ENCODE results near the gene HOXA10.

HOXA10 gene

DNA sequence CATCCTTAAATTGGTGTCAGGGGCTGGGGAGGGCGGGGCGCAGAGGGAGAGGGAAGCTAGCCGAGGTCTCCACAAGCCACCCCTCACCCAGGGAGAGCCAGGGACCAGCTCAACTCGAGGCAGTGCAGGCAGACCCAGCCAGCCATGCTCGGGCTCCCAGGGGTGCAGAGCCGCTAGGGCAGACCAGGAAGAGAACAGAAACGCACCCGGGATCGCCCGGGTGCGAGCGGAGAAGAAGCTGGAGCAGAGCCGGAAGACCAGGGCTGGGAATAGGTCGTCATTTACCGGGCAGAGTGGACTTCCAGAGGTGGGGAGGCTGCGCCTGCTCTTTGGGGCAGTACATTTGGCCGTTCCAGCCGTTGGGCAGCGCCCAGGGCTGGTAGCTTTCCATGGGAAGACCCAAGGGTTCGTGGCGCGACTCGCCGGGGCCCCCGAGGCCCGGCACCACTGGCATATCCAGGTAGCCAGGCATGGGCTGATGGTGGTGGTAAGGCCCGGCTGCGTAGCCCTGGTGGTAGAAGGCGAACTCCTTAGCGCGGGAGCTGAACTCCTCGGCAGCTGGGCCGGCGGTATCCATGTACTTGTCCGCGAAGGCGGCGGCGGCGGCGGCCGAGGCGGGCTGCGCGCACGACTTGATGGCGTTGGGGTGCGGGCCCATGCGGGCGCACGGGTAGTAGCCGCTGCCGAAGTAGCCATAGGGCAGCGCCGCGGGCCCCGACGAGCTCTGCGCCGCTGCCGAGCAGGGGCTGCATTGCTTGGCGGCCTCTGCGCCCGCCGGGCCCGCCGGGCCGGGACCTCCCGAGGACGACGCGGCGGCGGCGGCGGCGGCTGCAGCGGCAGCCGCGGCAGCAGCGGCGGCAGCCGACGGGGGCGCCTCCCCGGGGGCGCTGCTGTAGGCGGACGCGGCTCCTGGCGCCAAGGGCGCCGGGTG lies 25.0 kb upstream of the HOXA10 start:
- TF ChIP-seq, protein P1, sequence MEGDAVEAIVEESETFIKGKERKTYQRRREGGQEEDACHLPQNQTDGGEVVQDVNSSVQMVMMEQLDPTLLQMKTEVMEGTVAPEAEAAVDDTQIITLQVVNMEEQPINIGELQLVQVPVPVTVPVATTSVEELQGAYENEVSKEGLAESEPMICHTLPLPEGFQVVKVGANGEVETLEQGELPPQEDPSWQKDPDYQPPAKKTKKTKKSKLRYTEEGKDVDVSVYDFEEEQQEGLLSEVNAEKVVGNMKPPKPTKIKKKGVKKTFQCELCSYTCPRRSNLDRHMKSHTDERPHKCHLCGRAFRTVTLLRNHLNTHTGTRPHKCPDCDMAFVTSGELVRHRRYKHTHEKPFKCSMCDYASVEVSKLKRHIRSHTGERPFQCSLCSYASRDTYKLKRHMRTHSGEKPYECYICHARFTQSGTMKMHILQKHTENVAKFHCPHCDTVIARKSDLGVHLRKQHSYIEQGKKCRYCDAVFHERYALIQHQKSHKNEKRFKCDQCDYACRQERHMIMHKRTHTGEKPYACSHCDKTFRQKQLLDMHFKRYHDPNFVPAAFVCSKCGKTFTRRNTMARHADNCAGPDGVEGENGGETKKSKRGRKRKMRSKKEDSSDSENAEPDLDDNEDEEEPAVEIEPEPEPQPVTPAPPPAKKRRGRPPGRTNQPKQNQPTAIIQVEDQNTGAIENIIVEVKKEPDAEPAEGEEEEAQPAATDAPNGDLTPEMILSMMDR (IDR thresholded peaks at IDR 0.05; ENCODE audit: insufficient read depth, low read depth, low read length, missing control alignments), result no peak
- no peak for DNase-seq (ENCODE audit: low read depth)
- H3K4me3 ChIP-seq (ENCODE audit: low read depth, low read length), result no peak overlapping the region

DNA sequence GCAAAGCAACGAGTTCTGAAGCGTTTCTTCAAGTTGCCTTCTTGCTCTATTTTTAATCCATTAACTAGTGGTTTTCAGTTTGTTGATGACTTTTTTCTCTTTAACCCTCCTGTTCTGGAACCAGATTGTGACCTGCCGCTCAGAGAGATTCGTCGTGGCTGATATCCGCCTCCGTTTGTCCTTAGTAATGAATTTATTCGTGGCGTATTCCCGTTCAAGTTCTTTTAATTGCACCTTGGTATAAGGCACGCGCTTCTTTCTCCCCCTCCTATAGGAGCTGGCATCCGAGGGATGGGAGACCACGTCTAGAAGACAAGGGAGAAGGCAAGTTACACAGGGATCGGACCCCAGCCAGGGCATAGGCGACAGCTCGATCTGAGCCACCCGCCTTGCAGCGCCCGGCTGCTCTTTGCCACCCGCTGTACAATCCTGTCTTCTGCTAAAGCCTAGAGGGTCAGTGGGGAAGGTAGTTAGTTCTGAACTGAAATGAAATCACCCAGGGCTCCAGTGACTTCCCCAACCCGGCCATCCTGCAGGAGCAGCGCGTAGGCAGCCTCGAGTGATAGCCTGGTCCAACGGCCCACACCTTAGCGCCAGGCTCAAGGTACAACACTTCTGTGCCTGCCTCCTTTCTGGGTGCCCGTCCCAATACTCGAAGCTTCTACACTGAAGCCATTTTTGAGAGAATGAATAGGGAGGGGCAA lies 24.2 kb upstream of the HOXA10 start:
- no peak for DNase-seq (ENCODE audit: low read depth)
- H3K4me3 ChIP-seq (ENCODE audit: low read depth, low read length), result no peak overlapping the region
- TF ChIP-seq, protein P1 (IDR thresholded peaks at IDR 0.05; ENCODE audit: insufficient read depth, low read depth, low read length, missing control alignments), result no peak

DNA sequence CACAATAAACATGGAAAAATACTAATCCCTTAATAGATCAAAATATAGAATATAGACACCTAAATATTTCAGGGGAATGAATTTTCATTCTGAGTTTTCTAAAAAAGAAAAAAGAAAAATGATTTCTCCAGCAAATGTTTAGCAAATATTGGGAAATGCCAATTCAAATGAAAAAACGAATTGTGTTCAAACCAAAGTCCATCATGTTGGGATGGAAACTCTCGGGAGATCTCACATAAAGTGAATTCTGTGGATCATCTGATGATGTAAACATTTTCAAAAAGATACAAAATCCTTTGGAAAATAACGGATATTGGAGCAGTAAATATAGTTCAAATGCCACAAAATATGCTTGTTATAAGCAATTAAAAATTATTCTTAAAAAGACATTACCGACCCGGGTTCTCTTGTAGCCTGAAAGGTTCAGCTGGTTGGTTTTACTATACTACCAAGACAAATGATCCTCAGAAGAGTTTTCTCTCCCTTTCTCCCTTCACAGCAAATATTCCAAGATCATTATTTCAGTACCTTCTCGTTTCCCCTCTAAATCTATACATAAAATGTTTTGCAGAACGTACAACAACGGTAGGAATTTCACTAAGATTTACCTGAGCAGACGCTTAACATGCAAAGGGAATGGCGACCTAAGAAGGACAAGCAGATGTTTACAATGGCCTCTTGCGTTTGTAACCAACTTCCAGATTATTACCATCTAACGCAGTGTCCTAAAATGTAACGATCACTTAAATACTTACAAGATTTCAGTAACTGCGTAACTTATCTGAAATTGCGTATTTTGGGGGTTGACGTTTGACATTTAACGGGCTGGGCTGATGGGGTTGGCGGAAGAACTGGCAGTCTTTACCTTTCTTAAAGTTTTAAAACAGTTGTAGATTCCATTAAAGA lies 23.3 kb upstream of the HOXA10 start:
- no peak overlapping the region for H3K4me3 ChIP-seq (ENCODE audit: low read depth, low read length)
- TF ChIP-seq, protein P1 (IDR thresholded peaks at IDR 0.05; ENCODE audit: insufficient read depth, low read depth, low read length, missing control alignments), result no peak
- DNase-seq (ENCODE audit: low read depth), result no peak

DNA sequence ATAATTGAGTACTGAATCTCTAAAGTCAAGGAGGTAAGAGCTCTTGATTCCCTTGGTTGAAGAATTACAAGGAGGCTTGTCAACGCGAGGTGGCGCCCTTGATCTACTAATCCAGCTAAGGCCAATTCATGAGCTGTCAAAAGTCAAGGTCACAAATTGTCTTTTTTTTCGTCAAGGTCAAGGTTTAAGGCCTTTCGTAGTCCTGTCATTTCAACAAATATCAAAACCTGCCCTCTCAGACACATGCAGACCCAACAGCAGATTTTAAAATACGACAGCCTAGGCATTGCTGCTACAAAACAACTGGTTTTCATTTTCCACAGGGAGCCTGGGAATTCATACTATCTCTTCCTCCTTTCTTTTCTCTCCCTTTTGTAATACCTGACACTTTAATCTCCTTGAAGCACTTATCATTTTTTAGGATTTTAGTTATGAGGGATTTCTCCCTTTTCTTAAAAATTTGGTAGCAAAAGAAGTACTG lies 22.2 kb upstream of the HOXA10 start:
- H3K4me3 ChIP-seq (ENCODE audit: low read depth, low read length), result no peak overlapping the region
- DNase-seq (ENCODE audit: low read depth), result peak; percentile 82
- TF ChIP-seq, protein P1 (IDR thresholded peaks at IDR 0.05; ENCODE audit: insufficient read depth, low read depth, low read length, missing control alignments), result peak; percentile 76

DNA sequence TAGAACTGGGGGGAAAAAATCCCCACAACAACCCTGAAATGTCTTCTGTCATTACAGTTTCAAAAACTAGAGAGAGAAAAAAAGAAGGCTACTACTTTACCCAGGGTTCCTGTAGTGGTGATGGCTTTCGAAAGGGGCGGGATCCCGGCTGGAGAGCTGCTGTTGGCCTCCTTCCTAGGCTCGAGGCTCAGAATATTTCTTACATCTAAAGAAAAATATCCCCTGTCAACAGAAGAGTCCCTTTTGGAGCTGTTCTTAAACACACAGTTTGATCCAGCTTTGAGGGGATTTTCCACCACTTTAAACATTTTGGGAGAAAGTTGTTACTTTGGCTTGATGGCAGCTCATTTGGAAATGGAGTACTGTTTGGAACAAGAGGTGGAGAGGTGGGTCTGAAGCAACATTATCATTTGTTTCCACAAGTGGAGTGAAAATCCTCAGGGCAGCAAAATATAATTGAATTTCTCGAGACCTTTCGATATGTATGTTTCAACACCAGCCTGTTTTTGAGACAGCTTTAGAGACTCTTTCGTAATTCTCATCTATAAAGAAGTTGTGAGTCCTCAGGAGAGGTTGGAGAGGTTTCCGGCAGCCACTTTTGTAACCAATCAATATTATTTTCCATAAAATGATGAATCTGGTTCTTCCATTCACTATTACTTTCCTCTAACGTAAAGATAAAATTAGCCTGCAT lies 20.7 kb upstream of the HOXA10 start:
- TF ChIP-seq, protein P1 (IDR thresholded peaks at IDR 0.05; ENCODE audit: insufficient read depth, low read depth, low read length, missing control alignments), result no peak
- DNase-seq (ENCODE audit: low read depth), result no peak
- H3K4me3 ChIP-seq (ENCODE audit: low read depth, low read length), result no peak overlapping the region

DNA sequence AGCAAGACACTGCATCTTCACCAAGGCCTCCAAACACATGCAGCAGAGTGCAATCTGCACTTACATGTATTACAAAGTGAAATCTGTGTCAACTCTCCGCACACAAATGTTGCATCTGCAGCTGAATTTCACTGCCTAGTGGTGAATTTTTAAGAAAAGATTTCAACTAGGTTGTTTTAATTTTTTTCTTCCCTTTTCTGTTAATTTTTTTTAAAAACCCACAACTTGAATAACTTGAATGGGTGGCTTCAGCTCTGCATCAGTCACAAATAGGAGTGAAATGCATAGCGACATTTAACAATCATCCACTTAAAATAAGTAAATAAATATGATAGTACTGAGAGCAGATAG lies 19.9 kb upstream of the HOXA10 start:
- TF ChIP-seq, protein P1 (IDR thresholded peaks at IDR 0.05; ENCODE audit: insufficient read depth, low read depth, low read length, missing control alignments), result no peak
- H3K4me3 ChIP-seq (ENCODE audit: low read depth, low read length), result no peak overlapping the region
- DNase-seq (ENCODE audit: low read depth), result no peak

All from GM12865 (cell line).